ENCODE measurements around the gene SFN. TPM values are rescaled to one million over a fixed set of nuclear protein-coding genes. Genes with fewer than 3 reads are reported as not detected.

Gene SFN
- total and polyA plus RNA-seq, 2 of the 13 experiments (the other 11 are each of a cell fraction or from before 2014, with no cell fraction given), result 4.3 to 5.6 TPM

DNA sequence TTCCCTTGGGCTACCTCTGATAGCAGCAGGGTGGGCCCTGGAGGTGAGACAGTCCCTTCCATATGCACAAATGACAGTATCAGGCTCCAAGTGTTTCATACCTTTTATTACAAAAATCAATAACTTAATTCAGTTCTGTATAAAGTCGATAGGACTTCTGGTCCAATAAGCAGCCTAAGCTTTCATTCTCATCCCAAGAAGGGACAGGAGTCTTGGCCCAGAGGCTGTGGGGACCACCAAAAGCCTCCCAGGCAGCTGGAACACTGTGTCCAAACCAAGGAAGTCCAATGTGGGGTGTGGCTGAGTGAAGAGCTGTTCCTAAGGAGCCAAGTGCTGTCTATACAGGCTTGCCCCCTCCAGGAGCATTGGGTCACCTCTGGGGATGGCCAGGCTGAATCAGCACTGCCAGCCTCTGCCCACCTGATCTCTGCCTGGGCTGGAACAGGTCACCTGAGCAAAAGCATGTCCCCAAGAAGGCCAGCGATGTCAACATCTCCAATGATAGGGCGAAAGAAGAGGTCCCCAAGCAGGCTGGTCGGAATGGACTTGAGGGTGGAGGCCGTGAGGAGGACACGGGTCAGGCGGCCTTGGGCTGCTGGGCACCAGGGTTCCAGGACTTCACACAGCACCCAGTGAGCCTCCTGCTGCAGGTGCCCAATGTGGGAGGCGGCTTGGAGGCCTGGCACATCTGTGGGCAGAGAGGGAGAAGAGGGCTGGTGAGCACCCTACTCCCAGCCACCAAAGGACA, 48.6 kb downstream of the SFN start (continued):
- TF ChIP-seq, protein P1, sequence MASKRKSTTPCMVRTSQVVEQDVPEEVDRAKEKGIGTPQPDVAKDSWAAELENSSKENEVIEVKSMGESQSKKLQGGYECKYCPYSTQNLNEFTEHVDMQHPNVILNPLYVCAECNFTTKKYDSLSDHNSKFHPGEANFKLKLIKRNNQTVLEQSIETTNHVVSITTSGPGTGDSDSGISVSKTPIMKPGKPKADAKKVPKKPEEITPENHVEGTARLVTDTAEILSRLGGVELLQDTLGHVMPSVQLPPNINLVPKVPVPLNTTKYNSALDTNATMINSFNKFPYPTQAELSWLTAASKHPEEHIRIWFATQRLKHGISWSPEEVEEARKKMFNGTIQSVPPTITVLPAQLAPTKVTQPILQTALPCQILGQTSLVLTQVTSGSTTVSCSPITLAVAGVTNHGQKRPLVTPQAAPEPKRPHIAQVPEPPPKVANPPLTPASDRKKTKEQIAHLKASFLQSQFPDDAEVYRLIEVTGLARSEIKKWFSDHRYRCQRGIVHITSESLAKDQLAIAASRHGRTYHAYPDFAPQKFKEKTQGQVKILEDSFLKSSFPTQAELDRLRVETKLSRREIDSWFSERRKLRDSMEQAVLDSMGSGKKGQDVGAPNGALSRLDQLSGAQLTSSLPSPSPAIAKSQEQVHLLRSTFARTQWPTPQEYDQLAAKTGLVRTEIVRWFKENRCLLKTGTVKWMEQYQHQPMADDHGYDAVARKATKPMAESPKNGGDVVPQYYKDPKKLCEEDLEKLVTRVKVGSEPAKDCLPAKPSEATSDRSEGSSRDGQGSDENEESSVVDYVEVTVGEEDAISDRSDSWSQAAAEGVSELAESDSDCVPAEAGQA (IDR thresholded peaks at IDR 0.05; ENCODE audit: low read depth), result no peak
- TF ChIP-seq, protein P1 (CRISPR knock-in tag; IDR thresholded peaks at IDR 0.05; ENCODE audit: borderline replicate concordance), result no peak
- TF ChIP-seq, protein P2, sequence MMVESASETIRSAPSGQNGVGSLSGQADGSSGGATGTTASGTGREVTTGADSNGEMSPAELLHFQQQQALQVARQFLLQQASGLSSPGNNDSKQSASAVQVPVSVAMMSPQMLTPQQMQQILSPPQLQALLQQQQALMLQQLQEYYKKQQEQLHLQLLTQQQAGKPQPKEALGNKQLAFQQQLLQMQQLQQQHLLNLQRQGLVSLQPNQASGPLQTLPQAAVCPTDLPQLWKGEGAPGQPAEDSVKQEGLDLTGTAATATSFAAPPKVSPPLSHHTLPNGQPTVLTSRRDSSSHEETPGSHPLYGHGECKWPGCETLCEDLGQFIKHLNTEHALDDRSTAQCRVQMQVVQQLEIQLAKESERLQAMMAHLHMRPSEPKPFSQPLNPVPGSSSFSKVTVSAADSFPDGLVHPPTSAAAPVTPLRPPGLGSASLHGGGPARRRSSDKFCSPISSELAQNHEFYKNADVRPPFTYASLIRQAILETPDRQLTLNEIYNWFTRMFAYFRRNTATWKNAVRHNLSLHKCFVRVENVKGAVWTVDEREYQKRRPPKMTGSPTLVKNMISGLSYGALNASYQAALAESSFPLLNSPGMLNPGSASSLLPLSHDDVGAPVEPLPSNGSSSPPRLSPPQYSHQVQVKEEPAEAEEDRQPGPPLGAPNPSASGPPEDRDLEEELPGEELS (CRISPR knock-in tag; IDR thresholded peaks at IDR 0.05), result no peak
- TF ChIP-seq, protein P3, sequence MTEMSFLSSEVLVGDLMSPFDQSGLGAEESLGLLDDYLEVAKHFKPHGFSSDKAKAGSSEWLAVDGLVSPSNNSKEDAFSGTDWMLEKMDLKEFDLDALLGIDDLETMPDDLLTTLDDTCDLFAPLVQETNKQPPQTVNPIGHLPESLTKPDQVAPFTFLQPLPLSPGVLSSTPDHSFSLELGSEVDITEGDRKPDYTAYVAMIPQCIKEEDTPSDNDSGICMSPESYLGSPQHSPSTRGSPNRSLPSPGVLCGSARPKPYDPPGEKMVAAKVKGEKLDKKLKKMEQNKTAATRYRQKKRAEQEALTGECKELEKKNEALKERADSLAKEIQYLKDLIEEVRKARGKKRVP (CRISPR knock-in tag; IDR thresholded peaks at IDR 0.05), result no peak
- TF ChIP-seq, protein P4, sequence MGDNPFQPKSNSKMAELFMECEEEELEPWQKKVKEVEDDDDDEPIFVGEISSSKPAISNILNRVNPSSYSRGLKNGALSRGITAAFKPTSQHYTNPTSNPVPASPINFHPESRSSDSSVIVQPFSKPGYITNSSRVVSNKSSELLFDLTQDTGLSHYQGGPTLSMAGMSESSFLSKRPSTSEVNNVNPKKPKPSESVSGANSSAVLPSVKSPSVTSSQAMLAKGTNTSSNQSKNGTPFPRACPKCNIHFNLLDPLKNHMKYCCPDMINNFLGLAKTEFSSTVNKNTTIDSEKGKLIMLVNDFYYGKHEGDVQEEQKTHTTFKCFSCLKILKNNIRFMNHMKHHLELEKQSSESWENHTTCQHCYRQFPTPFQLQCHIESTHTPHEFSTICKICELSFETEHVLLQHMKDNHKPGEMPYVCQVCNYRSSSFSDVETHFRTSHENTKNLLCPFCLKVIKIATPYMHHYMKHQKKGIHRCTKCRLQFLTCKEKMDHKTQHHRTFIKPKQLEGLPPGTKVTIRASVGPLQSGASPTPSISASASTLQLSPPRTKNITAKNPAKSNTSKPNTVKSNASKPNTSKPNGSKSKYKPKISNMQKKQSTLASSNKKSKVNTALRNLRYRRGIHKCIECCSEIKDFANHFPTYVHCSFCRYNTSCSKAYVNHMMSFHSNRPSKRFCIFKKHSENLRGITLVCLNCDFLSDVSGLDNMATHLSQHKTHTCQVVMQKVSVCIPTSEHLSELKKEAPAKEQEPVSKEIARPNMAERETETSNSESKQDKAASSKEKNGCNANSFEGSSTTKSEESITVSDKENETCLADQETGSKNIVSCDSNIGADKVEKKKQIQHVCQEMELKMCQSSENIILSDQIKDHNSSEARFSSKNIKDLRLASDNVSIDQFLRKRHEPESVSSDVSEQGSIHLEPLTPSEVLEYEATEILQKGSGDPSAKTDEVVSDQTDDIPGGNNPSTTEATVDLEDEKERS (CRISPR knock-in tag; IDR thresholded peaks at IDR 0.05), result no peak
- TF ChIP-seq IKZF1 (IDR thresholded peaks at IDR 0.05) (no peak), ZNF75D (CRISPR knock-in tag; IDR thresholded peaks at IDR 0.05; ENCODE audit: borderline replicate concordance) (no peak), POLR2AphosphoS2 (IDR thresholded peaks at IDR 0.05; ENCODE audit: low read depth, low read length) (peak; percentile 63; the same call in 1 of the 2 replicates), ZNF644 (CRISPR knock-in tag; IDR thresholded peaks at IDR 0.05; ENCODE audit: low read depth) (no peak), MIXL1 (CRISPR knock-in tag; IDR thresholded peaks at IDR 0.05) (no peak), ZNF775 (CRISPR knock-in tag; IDR thresholded peaks at IDR 0.05; ENCODE audit: borderline replicate concordance) (no peak), ZNF577 (CRISPR knock-in tag; IDR thresholded peaks at IDR 0.05; ENCODE audit: borderline replicate concordance, low read depth) (no peak), ZNF549 (CRISPR knock-in tag; IDR thresholded peaks at IDR 0.05) (no peak)
- TF ChIP-seq, protein P5, sequence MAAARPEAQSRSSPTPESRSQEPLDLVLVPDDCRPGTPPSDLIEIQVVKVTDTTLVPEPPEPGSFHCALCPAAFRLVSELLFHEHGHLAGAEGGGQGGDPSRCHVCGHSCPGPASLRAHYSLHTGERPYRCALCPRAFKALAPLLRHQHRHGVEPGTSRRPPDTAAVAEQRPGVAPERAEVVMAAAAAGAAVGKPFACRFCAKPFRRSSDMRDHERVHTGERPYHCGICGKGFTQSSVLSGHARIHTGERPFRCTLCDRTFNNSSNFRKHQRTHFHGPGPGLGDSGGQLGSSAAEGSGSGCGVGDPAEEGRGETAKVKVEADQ (CRISPR knock-in tag; IDR thresholded peaks at IDR 0.05; ENCODE audit: borderline replicate concordance), result peak; percentile 89; the same call in 1 of the 2 replicates

Measured in HepG2 (cell line).